Stimulated activated CD4-positive, alpha-beta T cell treated with anti-CD3 and anti-CD28 coated beads, Interleukin-4, amount 100 ng/mL, for 1 hour (primary cell): ENCODE data around the gene OSTN.

ENCODE experiments used
- DNase-seq: peaks from one replicate; pipeline ENCODE4 v3.0.0-alpha.2; 2020

The OSTN gene

DNA sequence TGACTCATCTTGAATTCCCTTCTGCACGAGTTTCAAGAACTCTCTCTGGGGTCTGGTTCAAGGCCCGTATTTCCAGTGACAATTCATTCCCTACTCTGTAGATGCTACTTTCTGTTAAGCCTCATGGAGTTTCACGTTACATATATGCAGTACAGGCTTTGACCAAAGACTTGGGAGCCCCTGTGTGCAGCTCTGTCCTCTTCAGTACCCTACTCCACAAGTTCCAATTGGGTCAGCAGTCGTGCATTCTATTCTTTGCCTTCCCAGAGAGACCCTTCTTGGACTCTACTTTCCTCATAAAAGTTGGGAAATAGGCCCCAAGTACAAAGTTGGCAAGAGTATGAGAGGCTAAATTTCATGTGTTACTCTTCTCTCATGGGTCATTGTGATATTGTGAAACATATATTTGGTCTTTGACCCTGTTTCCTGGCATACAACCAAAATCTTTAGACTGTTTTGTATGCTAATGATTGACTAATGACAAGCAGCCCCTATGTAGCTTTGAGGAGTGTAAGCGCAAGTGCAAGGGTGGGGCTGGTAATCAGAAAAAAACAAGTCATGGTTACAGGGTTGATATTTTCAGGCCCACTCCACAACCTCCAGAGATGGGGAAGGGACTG lies 115.2 kb downstream of the OSTN start:
- no peak for DNase-seq
